DOHH2 (cell line): ENCODE measurements around the gene NOB1.

Source experiments
- CTCF ChIP-seq: fragments of 200-600 bp; sonication (generic); IDR thresholded peaks from one replicate; pipeline ENCODE4 v1.5.1; 2014; ENCODE audit warnings: antibody characterized with exemption, mild to moderate bottlenecking, low read depth, low read length; ENCODE audit not compliant: poor library complexity, severe bottlenecking
- EZH2phosphoT487 ChIP-seq: fragments of 200-600 bp; sonication (generic); IDR thresholded peaks from 2 replicates; pipeline ENCODE4 v1.6.1; 2017; ENCODE audit warnings: borderline replicate concordance, mild to moderate bottlenecking, antibody characterized with exemption, low read length, moderate library complexity, mixed read lengths

- TF ChIP-seq CTCF (no peak), EZH2phosphoT487 (no peak)
These were observed 60.8 kb downstream of the NOB1 start for GRCh38 chr16:69693916-69694315.
